HG03342 (cell line): ENCODE results near the gene MYH14.

Experiments
- ATAC-seq: cut with Tn5 transposase; IDR thresholded peaks from one replicate; pipeline ENCODE4 v1.9.1; 2021; ENCODE audit warnings: mild to moderate bottlenecking, moderate library complexity; ENCODE audit not compliant: unreplicated experiment

The MYH14 gene

DNA sequence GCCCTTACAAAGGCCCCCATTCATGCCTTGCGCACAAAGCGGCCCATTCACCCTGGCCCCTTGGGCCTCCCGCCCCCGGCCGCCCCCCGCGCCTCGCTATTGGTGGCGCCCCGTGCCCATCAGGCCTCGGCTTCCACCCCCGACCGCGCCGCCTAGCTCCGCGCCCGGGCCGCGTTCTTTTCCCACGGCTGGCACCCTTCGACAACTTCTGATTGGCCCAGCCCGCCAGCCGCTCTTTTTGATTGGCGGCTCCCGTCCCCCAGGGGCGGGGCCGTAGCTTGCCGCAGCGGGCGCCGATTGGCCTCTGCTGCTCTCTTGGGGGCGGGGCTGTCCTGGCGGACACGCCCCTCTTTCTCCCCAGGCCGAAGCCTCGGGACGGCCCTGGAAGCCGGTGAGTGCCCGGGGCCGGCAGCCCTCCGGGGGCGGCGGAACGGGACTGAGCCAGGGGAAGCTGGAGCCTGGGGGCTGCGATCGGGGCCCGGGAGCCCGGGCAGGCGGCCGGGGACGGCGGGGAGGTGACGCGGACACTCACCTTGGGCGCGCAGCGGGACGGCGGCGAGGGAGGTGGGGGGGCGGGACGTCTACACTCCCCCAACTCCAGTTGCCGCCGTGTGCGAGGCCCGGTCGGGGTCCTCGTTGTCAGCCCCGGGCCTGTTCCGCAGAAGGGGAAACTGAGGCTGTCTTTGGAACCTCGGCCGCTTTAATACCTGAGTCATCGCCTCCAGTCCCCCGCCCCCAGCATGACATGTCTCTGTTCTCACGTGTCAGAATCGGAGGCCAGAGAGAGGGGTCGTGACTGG lies at the start of gene MYH14:
Gene MYH14 (plus strand): TSS at position 342 of the 800 bp plus-strand sequence. CDS start 6,744 bp downstream, outside the sequence.
- ATAC-seq: no peak

DNA sequence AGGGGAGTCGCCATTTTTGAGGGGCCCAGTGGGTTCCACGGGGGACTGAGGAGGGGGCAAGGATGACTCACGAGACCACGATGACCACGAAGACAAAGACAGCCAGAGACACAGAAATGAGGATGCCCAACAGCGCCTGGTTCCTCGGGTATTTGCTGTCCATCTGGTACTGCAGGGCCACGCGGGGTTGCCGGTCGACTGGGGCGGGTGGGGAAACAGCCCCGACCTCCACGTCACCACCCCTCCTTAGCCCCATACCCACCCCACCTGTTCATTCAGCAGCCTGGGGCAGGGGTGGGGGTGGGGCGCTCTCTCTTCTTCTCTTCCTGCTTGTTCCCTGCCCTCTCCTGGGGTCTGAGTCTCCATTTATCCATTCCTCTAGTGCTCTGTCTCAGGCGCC lies 48.9 kb upstream of the MYH14 start:
- ATAC-seq: no peak

DNA sequence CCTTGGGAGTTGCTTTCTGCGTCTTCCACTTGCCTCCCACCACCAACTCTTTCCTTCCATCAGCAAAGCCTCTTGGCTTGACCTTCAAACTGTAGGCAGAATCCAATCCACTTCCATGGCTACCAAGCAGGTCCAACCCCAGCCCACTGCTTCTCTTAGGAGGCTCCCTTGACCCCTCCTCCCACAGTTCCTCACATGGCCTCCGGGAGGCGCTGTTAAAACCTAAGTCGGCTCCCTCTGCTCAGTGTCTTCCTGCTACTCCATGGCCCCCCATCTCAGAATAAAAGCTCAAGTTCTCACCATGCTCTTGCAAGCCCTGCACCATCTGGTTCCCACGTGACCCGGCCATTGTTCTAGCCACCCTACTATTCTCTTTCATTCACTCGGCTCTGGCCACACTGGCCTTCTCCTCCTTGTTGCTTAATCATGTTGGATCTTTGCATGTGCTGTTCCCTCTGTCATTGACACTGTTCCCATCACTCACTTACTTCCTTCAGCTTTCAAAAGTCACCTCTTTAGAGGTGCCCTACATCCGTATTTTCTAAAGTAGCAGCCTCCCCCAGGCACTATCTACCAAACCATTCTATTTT lies 47.8 kb upstream of the MYH14 start:
- no peak for ATAC-seq

DNA sequence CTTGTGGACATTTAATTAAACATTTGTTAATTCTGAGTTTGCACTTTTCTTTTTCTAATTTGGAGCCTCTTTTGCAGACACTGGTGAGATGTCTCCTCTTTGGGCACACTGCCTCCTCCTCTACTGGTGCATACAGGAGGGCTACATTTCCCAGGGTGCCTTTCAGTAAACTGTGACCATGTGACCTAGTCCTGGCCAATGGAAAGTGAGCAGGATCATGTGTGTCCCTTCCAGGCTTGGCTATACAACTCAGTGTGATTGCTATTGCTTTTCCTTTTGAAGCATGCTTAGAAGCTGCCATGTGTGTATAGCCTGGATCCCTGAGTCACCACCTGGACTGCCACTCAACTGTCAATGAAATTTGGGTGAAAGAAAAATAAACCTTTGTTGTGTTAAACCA lies 44.8 kb upstream of the MYH14 start:
- ATAC-seq: no peak

DNA sequence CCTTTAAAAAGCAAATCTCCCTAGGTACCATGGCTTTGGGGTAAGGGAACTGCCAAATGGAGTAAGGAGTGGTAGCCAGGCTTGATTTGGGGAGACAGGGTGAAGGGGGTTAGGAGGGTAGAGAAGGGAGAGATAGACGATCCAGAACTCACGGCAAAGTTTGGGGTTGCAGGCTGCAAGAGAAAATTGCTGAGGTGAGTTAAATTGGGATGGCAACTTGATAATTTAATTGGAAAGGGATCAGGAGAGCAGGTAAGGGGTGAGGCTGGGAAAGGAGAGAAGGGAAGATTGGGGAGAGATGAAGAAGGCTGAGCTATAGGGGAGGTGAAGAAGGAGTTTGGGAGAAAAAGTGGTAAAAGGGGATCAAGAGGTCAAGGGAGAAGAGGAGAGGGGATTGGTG lies 44.3 kb upstream of the MYH14 start:
- ATAC-seq: no peak

DNA sequence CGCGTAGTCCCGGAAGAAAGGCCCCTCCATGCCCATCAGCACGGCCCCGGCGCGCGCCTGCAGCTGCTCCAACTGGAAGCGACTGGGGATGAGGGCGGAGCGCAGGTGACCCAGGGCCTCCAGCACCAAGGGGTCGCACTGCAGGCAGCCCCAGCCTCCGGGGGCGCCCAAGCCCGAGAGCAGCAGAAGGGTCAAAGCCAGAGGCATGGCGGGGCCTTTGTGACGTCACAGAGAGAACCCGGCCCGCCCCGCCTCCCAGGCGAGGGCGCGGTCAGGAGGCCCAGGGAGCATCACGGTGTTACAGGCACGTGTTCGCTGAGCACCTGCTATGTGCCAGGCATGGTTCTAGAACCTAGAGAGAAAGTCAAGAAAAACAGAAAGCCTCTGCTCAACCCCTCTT lies 40.4 kb upstream of the MYH14 start, which contains the start of gene IZUMO2:
Gene IZUMO2 (minus strand): TSS at position 294 of the 400 bp plus-strand sequence. CDS start 87 bp downstream, at position 207.
- no peak for ATAC-seq

DNA sequence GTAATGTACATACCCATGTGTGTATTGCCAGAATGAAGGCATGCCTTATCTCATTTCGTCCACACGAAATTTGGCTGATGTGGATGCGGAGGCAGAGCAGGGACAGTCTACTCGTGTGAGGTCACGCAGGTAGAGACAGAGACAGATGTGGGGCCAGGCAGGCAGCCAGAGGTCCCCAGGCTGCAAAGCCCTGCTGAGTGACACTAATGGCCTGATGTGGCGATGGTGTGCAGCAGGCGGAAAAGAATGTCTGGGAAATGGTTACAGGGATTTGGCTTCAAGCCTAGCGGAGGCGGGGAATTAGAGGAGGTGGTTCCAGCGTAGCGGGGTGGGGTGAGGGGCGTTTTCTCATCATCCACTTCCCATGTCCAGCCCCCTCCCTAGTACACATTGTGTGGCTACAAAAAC lies 36.1 kb upstream of the MYH14 start:
- no peak for ATAC-seq

DNA sequence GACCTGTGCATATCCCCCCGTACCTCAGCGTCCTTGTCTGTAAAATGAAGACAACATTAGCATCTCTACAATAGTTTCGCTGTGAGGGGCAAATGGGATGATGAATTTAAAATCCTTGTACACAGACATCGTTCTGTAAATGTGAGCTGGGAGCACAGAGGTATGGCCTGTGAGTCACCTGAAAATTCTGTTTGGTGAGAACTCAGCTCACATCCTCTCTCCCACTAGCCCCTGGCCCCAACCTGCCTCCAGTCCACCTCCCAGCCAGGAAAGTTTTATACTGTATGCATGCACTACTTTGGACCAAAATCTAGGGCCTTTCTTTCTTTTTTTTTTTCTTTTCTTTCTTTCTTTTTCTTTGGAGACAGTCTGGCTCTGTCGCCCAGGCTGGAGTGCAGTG lies 31.7 kb upstream of the MYH14 start:
- no peak for ATAC-seq

DNA sequence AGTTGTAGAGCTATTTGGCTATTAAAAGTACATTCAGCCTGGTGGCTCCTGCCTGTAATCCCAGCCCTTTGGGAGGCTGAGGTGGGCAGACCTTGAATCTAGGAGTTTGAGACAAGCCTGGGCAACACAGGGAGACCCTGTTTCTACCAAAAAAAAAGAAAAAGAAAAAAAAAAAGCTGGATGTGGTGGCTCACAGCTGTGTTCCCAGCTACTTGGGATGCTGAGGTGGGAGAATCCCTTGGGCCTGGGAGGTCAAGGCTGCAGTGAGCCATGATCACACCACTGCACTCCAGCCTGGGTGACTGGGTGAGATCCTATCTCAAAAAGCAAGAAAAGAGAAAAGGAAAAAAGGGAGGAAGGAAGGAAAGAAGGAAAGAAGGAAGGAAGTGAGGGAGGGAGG lies 30.7 kb upstream of the MYH14 start:
- ATAC-seq: no peak

DNA sequence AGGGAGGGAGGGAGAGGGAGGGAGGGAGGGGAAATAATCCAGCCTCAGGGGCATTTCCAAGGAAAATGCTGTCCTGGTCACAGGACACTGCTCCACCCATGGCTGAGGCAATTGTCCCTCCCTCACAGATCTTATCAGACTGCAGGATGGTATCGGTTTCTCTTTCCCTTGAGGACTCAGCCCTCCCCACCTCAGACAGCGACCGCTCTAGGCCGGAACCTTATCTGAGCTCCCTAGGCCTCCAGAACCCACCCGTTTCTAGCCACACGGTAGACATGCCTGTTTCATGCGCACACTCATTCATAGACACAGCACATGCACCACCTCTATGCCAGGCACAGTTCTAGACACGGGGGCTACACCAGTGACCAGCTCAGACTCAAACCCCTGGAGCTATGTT lies 30.3 kb upstream of the MYH14 start:
- no peak for ATAC-seq

DNA sequence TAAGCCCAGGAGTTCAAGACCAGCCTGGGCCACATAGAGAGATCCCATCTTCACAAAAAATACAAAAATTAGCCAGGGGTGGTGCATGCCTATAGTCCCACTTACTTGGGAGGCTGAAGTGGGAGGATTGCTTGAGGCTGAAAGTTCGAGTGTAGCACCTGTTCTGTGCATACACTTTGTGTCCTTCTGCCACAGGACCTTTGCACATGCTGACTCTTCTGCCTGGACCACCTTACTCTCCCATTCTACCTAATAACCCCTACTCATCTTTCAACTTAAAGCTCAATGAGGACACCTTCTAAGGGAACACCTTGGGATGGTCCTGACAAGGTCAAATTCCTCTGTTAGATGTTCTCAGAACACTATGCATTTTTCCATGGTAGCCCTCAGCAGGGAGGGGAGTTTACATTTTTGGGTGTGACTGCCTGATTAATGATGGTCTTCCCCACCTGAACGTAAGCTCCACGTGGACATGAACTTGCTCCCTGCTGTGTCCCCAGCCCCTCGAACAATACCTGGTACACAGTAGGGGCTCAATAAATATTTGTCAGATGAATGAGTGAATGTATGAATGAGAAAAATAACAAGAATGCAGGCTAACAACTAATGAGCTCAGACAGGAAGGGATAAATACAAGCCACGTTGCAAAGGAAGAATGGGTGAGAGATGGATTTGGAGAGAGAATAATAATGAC lies 29.2 kb upstream of the MYH14 start:
- ATAC-seq: no peak

DNA sequence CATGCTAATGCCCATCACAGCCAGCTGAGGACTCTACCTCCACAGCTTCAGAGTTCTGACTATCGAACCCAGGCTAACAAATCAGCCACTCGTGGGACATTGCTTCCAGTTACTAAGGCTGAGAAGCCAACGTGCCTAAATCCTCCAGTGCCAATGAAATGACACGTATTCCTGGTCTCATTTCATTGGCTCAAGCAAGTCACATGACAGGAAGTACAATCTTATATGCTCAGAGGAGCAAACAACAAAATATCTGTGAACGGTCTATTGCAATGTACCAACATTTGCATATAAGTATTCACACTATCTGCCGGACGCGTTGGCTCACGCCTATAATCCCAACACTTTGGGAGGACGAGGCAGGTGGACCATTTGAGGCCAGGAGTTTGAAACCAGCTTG lies 27.5 kb upstream of the MYH14 start:
- no peak for ATAC-seq

DNA sequence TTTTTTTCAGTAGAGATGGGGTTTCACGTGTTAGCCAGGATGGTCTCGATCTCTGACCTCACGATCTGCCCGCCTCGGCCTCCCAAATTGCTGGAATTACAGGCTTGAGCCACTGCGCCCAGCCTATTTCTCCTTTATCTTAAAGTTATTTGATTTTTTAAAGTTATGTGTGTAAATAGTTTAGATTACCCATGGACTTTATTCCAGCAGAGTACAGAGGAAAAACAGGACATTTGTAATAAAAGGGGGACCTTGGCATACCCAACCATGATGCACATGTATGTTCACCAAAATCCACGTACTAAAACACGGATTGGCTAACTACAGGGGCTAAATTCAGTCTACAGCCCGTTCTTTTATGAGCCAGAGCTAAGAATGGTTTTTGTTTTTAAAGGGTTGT lies 26.6 kb upstream of the MYH14 start:
- no peak for ATAC-seq

DNA sequence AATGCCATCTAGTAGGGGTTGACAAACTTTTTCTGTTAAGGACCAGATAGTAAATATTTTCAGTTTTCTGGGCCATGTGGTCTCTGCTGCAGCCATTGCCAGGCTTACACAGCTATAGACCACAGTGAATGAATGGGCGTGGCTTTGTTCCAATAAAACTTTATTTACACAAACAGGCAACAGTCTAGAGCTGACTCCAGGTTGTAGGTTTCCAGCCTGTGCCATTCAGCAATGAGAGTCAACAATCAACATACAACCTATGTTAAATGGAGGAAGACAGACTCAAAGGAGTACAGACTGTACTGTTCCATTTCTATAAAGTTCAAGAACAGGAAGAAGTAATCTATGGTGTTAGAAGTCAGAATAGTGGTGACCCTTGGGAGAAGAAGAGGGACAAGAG lies 25.1 kb upstream of the MYH14 start:
- ATAC-seq: no peak

DNA sequence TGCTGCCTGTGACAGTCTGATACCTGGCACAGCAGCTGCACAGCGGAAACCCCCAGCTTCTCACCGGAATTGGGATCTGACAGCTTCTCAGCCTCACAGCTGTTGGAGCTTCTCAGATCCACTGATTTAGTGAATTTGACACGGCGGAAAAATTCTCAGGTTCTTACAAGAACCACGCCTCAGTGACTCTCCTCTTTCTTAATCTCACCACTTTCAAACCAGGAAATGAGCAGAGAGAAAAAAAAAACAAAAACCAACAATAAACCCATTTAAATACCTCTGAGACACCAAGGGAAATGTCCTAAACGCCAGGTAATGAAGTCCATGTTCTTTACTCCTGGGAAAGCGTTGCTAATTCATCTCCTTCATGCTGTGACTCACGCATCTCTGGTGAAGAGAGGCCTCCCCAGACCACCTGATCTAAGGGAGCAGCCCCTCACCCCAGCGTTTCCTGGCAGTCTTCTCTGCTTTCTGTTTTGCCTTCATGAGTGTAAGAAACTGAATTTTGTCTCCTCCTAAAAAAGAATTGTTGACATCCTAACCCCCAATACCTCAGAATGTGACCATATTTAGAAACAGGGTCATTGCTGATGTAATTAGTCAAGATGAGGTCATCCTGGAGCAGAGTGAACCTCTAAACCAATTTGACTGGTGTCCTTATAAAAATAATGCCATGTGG lies 24.4 kb upstream of the MYH14 start:
- ATAC-seq: no peak

DNA sequence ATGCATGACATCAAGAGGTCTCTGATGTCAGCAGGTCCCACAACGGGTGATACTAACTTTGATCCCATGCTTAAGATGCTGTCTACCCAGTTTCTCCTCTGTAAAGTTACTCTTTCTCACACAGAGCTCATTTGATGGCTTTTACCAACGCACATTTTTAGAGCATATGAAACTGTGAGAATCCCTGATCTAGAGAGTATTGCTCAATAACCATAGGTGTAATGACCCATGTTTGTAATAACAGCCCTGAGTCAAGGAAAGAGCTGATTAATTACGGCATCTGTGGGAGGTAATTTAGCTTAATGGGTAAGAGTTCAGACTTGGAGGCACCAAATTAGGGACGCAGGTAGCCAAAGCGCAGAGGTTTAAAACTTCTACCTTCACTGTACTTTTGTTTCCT lies 22.3 kb upstream of the MYH14 start:
- no peak for ATAC-seq

DNA sequence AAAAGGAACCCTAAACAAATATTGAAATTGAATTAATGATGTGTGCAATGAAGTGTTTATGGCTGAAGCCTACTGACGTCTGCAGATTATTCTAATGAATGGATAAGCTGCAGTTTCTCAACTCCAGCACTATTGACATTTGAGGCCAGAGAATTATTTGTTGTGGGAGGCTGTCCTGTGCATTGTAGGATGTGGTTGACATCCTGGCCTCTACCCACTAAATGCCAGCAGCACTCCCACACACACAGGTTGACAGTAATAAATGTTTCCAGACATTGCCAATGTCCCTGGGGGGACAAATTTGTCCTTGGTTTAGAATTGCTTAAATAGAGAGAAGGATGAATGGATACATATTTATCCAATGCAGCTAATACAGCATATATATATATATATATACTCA lies 19.2 kb upstream of the MYH14 start:
- no peak for ATAC-seq

DNA sequence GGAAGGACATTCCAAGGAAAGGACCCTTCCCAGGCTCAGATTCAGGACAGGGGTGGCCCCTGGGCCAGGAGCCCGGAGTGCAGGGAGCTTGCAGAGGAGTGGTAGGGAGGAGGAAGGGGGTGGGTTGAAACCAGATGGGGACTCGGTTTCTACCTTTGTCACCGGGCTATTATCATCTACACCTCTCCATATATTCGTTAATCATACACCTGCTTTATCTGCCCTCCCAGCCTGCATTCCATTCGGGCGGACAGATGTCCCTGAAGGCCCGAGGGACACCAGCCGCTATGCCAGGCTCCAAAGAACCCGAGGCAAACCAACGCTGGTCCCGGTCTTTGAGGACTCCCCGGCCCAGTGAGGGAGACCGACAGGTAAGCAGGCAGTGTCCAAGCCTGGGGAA lies 15.5 kb upstream of the MYH14 start:
- no peak for ATAC-seq

DNA sequence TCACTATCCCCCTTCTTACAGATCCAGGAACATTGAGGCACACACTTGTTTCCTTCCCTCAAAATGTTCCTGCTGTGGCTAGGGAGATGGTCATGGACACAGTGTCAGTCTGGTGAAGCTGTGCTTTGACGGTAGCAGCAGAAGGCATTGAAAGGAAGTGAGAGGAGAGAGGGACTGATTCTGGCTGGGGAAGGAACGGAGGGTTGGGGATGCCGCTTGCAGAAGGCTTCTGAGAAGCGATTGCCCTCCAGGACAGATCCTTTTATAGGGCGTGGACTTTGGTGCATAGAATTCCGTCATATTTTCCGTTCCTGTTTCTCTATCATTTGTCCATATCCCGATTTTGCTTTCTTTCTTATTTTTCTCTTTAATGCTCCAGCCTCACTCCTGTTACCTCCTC lies 14.1 kb upstream of the MYH14 start:
- no peak for ATAC-seq

DNA sequence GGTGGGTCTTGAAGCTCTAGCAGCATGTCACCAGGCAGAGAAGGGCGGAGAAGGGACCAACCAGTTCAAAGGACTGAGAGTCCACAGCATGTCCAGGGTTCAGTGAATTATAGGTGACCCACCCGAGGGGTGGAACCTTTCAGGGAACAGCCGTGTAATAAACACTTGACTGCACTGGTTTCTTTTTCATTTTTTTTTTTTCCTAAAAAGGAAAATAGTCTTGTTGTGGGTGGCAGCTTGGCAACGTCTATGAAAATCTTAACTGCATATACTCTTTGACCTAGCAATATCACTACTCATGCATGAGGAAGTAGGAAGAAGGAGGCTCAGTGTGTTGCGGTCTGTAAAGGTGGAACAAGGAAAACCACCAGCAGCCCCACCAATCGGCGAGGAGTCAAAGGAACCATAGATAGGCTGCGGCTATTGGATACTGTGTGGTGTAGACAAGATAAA lies 13.0 kb upstream of the MYH14 start:
- no peak for ATAC-seq

DNA sequence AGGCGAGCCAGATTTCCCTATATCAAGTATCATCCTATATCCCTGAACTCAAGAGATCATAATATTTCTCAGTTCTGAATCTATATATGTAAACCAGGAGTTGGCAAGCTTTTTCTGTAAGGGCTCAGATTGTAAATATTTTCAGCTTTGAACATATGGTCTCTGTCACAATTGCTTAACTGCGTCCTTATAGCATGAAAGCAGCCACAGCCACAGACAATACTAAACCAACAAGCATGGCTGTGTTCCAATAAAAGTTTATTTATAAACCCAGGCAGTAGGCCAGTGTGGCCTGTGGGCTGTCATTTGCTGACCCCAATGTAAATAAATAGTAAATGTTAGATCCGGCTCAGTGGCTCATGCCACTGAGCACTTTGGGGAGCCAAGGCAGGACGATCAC lies 12.2 kb upstream of the MYH14 start:
- ATAC-seq: no peak
